ENCODE measurements around the gene GPD2. TPM values are rescaled to one million over a fixed set of nuclear protein-coding genes. Genes with fewer than 3 reads are reported as not detected.
A peak's percentile ranks its signal among the peaks of the same experiment; 100 is the strongest.

Gene GPD2
- total RNA-seq, 1 donor from 2014 or later: 49.5 TPM

GRCh38 chr2:156476850-156477206 is 40.6 kb downstream of the GPD2 start:
- TF ChIP-seq, protein P1, sequence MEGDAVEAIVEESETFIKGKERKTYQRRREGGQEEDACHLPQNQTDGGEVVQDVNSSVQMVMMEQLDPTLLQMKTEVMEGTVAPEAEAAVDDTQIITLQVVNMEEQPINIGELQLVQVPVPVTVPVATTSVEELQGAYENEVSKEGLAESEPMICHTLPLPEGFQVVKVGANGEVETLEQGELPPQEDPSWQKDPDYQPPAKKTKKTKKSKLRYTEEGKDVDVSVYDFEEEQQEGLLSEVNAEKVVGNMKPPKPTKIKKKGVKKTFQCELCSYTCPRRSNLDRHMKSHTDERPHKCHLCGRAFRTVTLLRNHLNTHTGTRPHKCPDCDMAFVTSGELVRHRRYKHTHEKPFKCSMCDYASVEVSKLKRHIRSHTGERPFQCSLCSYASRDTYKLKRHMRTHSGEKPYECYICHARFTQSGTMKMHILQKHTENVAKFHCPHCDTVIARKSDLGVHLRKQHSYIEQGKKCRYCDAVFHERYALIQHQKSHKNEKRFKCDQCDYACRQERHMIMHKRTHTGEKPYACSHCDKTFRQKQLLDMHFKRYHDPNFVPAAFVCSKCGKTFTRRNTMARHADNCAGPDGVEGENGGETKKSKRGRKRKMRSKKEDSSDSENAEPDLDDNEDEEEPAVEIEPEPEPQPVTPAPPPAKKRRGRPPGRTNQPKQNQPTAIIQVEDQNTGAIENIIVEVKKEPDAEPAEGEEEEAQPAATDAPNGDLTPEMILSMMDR (IDR thresholded peaks at IDR 0.05; ENCODE audit: unreplicated experiment): no peak
- Mint-ChIP-seq H3K36me3 (ENCODE audit: insufficient read depth) (peaks cover 8% of the 10 kb centered on the region), H3K4me3 (ENCODE audit: low read depth) (no peak overlapping the region), H3K27ac (peak overlapping the region; percentile 64), H3K4me1 (ENCODE audit: low read depth) (peaks cover 46% of the 10 kb centered on the region), H3K9me3 (ENCODE audit: low read depth) (no peaks in the 10 kb centered on the region), H3K27me3 (no peaks in the 10 kb centered on the region)
- DNase-seq (ENCODE audit: low spot score, unreplicated experiment): no peak

DNA sequence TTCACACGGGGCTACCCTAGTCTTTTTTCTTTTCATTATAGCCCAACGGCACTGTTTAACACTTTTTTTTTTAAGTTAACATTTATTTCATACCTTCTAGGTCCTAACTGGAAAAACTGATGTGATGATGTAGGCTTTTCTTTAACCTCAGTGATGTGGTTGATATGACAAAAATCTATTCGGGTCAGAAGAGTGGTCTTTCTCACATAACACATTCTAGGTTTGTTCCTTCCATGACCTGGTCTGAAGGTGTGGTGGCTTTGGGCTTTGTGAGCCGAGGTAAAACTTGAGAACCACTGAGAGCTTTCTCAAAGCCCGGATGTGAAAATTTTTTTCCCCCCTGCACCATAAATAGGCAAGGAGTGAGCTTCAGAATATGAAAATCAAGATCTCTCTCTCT is 44.2 kb downstream of the GPD2 start:
- Mint-ChIP-seq H3K4me3 (ENCODE audit: low read depth) (no peak overlapping the region), H3K36me3 (ENCODE audit: insufficient read depth) (peaks cover 7% of the 10 kb centered on the region), H3K4me1 (ENCODE audit: low read depth) (peaks cover 39% of the 10 kb centered on the region), H3K27me3 (no peaks in the 10 kb centered on the region), H3K9me3 (ENCODE audit: low read depth) (no peaks in the 10 kb centered on the region), H3K27ac (no peak overlapping the region)
- DNase-seq (ENCODE audit: low spot score, unreplicated experiment): no peak
- TF ChIP-seq, protein P1 (IDR thresholded peaks at IDR 0.05; ENCODE audit: unreplicated experiment): no peak

DNA sequence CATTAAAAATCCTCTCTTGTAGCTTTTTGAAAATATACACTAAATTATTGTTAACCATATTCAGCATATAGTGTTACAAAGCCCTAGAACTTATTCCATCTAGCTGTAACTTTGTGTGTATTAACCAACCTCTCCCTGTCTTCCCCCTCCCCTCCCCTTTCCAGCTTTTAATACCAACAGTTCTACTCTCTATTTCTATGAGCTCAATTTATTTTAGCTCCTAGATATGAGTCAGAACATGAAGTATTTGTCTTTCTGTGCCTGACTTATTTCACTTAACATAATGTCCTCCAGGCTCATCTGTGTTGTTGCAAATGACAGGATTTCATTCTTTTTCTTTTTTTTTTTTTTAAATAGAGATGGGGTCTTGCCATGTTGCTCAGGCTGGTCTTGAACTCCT is 45.1 kb downstream of the GPD2 start:
- Mint-ChIP-seq H3K36me3 (ENCODE audit: insufficient read depth) (peaks cover 7% of the 10 kb centered on the region), H3K4me1 (ENCODE audit: low read depth) (peaks cover 34% of the 10 kb centered on the region), H3K4me3 (ENCODE audit: low read depth) (no peak overlapping the region), H3K27ac (no peak overlapping the region), H3K9me3 (ENCODE audit: low read depth) (no peaks in the 10 kb centered on the region), H3K27me3 (no peaks in the 10 kb centered on the region)
- no peak for DNase-seq (ENCODE audit: low spot score, unreplicated experiment)
- TF ChIP-seq, protein P1 (IDR thresholded peaks at IDR 0.05; ENCODE audit: unreplicated experiment): no peak

GRCh38 chr2:156483741-156484173 is 47.6 kb downstream of the GPD2 start:
- H3K4me3 Mint-ChIP-seq (ENCODE audit: low read depth): no peak overlapping the region
- peak overlapping the region; percentile 78 for H3K27ac Mint-ChIP-seq
- H3K9me3 Mint-ChIP-seq (ENCODE audit: low read depth): no peaks in the 10 kb centered on the region
- TF ChIP-seq, protein P1 (IDR thresholded peaks at IDR 0.05; ENCODE audit: unreplicated experiment): no peak
- H3K4me1 Mint-ChIP-seq (ENCODE audit: low read depth): peaks cover 24% of the 10 kb centered on the region
- no peak for DNase-seq (ENCODE audit: low spot score, unreplicated experiment)
- no peaks in the 10 kb centered on the region for H3K27me3 Mint-ChIP-seq
- H3K36me3 Mint-ChIP-seq (ENCODE audit: insufficient read depth): peaks cover 1% of the 10 kb centered on the region

GRCh38 chr2:156486147-156486546 is 50.0 kb downstream of the GPD2 start:
- DNase-seq (ENCODE audit: low spot score, unreplicated experiment): no peak
- no peaks in the 10 kb centered on the region for H3K36me3 Mint-ChIP-seq (ENCODE audit: insufficient read depth)
- TF ChIP-seq, protein P1 (IDR thresholded peaks at IDR 0.05; ENCODE audit: unreplicated experiment): no peak
- no peaks in the 10 kb centered on the region for H3K9me3 Mint-ChIP-seq (ENCODE audit: low read depth)
- no peak overlapping the region for H3K4me3 Mint-ChIP-seq (ENCODE audit: low read depth)
- H3K27ac Mint-ChIP-seq: no peak overlapping the region
- peaks cover 22% of the 10 kb centered on the region for H3K4me1 Mint-ChIP-seq (ENCODE audit: low read depth)
- no peaks in the 10 kb centered on the region for H3K27me3 Mint-ChIP-seq

Measured in progenitor cell of endocrine pancreas (in vitro differentiated cells).